H1 (cell line): ENCODE results near the gene BLTP3B. TPM values are rescaled to one million over a fixed set of nuclear protein-coding genes. Genes with fewer than 3 reads are reported as not detected.
A peak's percentile ranks its signal among the peaks of the same experiment; 100 is the strongest.

ENCODE experiments used
- CTCF ChIA-PET: fragments of 300-600 bp; sonication (Branson Sonifier 250); formaldehyde crosslinking; loops from one replicate; lab custom pipeline; 2021; ENCODE audit not compliant: partially characterized antibody; lab: Charles Lee
- POLR2A ChIA-PET: fragments of 300-600 bp; sonication (Branson Sonifier 250); formaldehyde crosslinking; loops from one replicate; lab custom pipeline; 2021; ENCODE audit warnings: inconsistent platforms; ENCODE audit not compliant: partially characterized antibody; lab: Charles Lee
- DNase-seq, 2 experiments: peaks; one replicate each; pipeline versions ENCODE4 v3.0.0 to v3.0.0-alpha.2; 2010 to 2022; ENCODE audit warnings: low spot score in 2 of 2, low read depth in 1 of 2, mixed read lengths in 1 of 2
- FAIRE-seq: peaks from 2 replicates; lab custom pipeline; 2011; peaks lifted over from hg19 to GRCh38; lab: Jason Lieb, UNC
- H2AFZ ChIP-seq: 2 replicates; pipeline ENCODE4 v1.8.1; 2012; ENCODE audit warnings: low read length, inconsistent platforms
- H2AK5ac ChIP-seq: 2 replicates; pipeline ENCODE4 v1.6.1; 2013; ENCODE audit warnings: low read depth, low read length
- H2BK120ac ChIP-seq: replicated peaks from 2 replicates; pipeline ENCODE3; 2013; ENCODE audit warnings: low read depth, low read length, inconsistent platforms
- H2BK12ac ChIP-seq: 2 replicates; pipeline ENCODE4 v1.6.1; 2013; ENCODE audit warnings: low read depth, low read length
- H2BK15ac ChIP-seq: 2 replicates; pipeline ENCODE4 v1.6.1; 2013; ENCODE audit warnings: low read length
- H2BK20ac ChIP-seq: 2 replicates; pipeline ENCODE4 v1.6.1; 2013; ENCODE audit warnings: low read length
- H2BK5ac ChIP-seq: 2 replicates; pipeline ENCODE4 v1.6.1; 2013; ENCODE audit warnings: low read depth, low read length
- H3K14ac ChIP-seq: 2 replicates; pipeline ENCODE4 v1.6.1; 2013; ENCODE audit warnings: inconsistent platforms; ENCODE audit not compliant: insufficient read length
- H3K18ac ChIP-seq: 2 replicates; pipeline ENCODE4 v1.6.1; 2013; ENCODE audit warnings: low read length; ENCODE audit errors: extremely low read depth
- H3K23ac ChIP-seq: 2 replicates; pipeline ENCODE4 v1.6.1; 2013; ENCODE audit warnings: inconsistent platforms; ENCODE audit not compliant: insufficient read length
- H3K23me2 ChIP-seq: 2 replicates; pipeline ENCODE4 v1.6.1; 2013; ENCODE audit warnings: low read depth, low read length
- H3K27ac ChIP-seq: 2 replicates; pipeline ENCODE4 v1.6.1; 2011; ENCODE audit warnings: low read depth, low read length, inconsistent platforms
- H3K27me3 ChIP-seq, 4 experiments: replicated peaks in 1 of 4; 1 replicate in 1 of 4; 2 replicates in 3 of 4; pipeline versions ENCODE4 v1.6.1 to v1.8.1; 2011 to 2013; ENCODE audit warnings: low read length in 3 of 4, mild to moderate bottlenecking in 3 of 4, inconsistent platforms in 2 of 4, mixed read lengths in 2 of 4, moderate library complexity in 1 of 4; ENCODE audit not compliant: control insufficient read depth in 3 of 4, insufficient read depth in 3 of 4; ENCODE audit errors: extremely low read depth in 1 of 4
- H3K36me3 ChIP-seq, 4 experiments: 2 replicates each; pipeline versions ENCODE4 v1.6.1 to v1.8.1; 2011 to 2013; ENCODE audit warnings: mild to moderate bottlenecking in 4 of 4, low read length in 3 of 4, moderate library complexity in 2 of 4, control low read depth in 1 of 4, inconsistent platforms in 1 of 4; ENCODE audit not compliant: insufficient read depth in 4 of 4, control insufficient read depth in 2 of 4
- H3K4ac ChIP-seq: replicated peaks from 2 replicates; pipeline ENCODE3; 2013; ENCODE audit warnings: low read length, low read depth, mixed read lengths, inconsistent platforms; ENCODE audit not compliant: insufficient read length
- H3K4me1 ChIP-seq, 4 experiments: replicated peaks in 1 of 4; 1 replicate in 1 of 4; 2 replicates in 3 of 4; pipeline versions ENCODE4 v1.6.1 to v1.8.1; 2011 to 2013; ENCODE audit warnings: low read length in 3 of 4, inconsistent platforms in 2 of 4, mixed read lengths in 1 of 4; ENCODE audit not compliant: insufficient read depth in 4 of 4, control insufficient read depth in 3 of 4
- H3K4me2 ChIP-seq, 2 experiments: 2 replicates each; pipeline versions ENCODE4 v1.6.1 to v1.8.1; 2011 to 2013; ENCODE audit warnings: low read depth in 2 of 2, low read length in 2 of 2, control low read depth in 1 of 2, inconsistent platforms in 1 of 2, mild to moderate bottlenecking in 1 of 2; ENCODE audit not compliant: insufficient read depth in 1 of 2
- H3K4me3 ChIP-seq, 4 experiments: fragments of 200-600, 300-600 bp in 1 of 4; sonication (generic), shearing (Covaris generic), sonication (Bioruptor Twin) in 1 of 4; 2 replicates each; pipeline versions ENCODE4 v1.5.1 to v1.8.1; 2011 to 2016; ENCODE audit warnings: low read length in 4 of 4, low read depth in 3 of 4, control low read depth in 2 of 4, inconsistent platforms in 2 of 4, mild to moderate bottlenecking in 2 of 4, mixed read lengths in 1 of 4, moderate library complexity in 1 of 4; ENCODE audit not compliant: insufficient read depth in 2 of 4; ENCODE audit errors: extremely low read depth in 1 of 4
- H3K56ac ChIP-seq: replicated peaks from 2 replicates; pipeline ENCODE3; 2013; ENCODE audit warnings: low read depth, mild to moderate bottlenecking, mixed read lengths, low read length, inconsistent platforms; ENCODE audit not compliant: insufficient read length
- H3K79me1 ChIP-seq: 2 replicates; pipeline ENCODE4 v1.6.1; 2013; ENCODE audit warnings: low read depth, low read length, control low read depth
- H3K79me2 ChIP-seq, 2 experiments: 2 replicates each; pipeline versions ENCODE4 v1.6.1 to v1.8.1; 2012 to 2013; ENCODE audit warnings: low read length in 2 of 2, mild to moderate bottlenecking in 2 of 2, inconsistent platforms in 1 of 2; ENCODE audit not compliant: insufficient read depth in 2 of 2, control insufficient read depth in 1 of 2
- H3K9ac ChIP-seq, 4 experiments: replicated peaks in 1 of 4; 1 replicate in 1 of 4; 2 replicates in 3 of 4; pipeline versions ENCODE4 v1.6.1 to v1.8.1; 2011 to 2013; ENCODE audit warnings: low read depth in 3 of 4, low read length in 3 of 4, control low read depth in 2 of 4, mild to moderate bottlenecking in 2 of 4, moderate library complexity in 2 of 4, inconsistent platforms in 1 of 4; ENCODE audit errors: extremely low read depth in 1 of 4
- H3K9me3 ChIP-seq, 2 experiments: 2 replicates each; pipeline versions ENCODE4 v1.6.1 to v1.8.1; 2012 to 2013; ENCODE audit warnings: mild to moderate bottlenecking in 2 of 2, moderate library complexity in 2 of 2, control low read depth in 1 of 2, inconsistent platforms in 1 of 2, low read depth in 1 of 2, low read length in 1 of 2, mixed read lengths in 1 of 2; ENCODE audit not compliant: insufficient read depth in 2 of 2
- H4K20me1 ChIP-seq, 2 experiments: replicated peaks in 1 of 2; 2 replicates each; pipeline versions ENCODE3 to v1.8.1; 2011 to 2013; ENCODE audit warnings: inconsistent platforms in 2 of 2, low read length in 2 of 2, mild to moderate bottlenecking in 1 of 2; ENCODE audit not compliant: insufficient read depth in 2 of 2, control insufficient read depth in 1 of 2
- H4K5ac ChIP-seq: 2 replicates; pipeline ENCODE4 v1.6.1; 2013; ENCODE audit warnings: low read length, low read depth, mixed read lengths, inconsistent platforms; ENCODE audit not compliant: insufficient read length
- H4K8ac ChIP-seq: 2 replicates; pipeline ENCODE4 v1.8.0; 2013; ENCODE audit warnings: mild to moderate bottlenecking, moderate library complexity, low read length, inconsistent platforms; ENCODE audit not compliant: insufficient read depth; ENCODE audit errors: extremely low read depth
- H4K91ac ChIP-seq: replicated peaks from 2 replicates; pipeline ENCODE3; 2013; ENCODE audit warnings: low read length, mixed read lengths, inconsistent platforms; ENCODE audit not compliant: insufficient read length
- CBX8 ChIP-seq: fragments of 300-800, 300-1000 bp; sonication (generic); IDR thresholded peaks from 2 replicates; pipeline ENCODE4 v1.7.1; 2016; ENCODE audit warnings: low read depth, low read length, borderline replicate concordance
- EP300 ChIP-seq, 2 experiments: IDR thresholded peaks; 1 replicate in 1 of 2; 2 replicates in 1 of 2; pipeline ENCODE4 v1.6.1; 2011 to 2012; ENCODE audit warnings: low read depth in 2 of 2, low read length in 2 of 2, mild to moderate bottlenecking in 2 of 2, borderline replicate concordance in 1 of 2, inconsistent platforms in 1 of 2, moderate library complexity in 1 of 2
- NANOG ChIP-seq: IDR thresholded peaks from 2 replicates; pipeline ENCODE4 v1.6.1; 2011; ENCODE audit warnings: low read length, low read depth, mild to moderate bottlenecking, inconsistent platforms; ENCODE audit not compliant: insufficient read depth, poor library complexity, severe bottlenecking
- RAD21 ChIP-seq, 2 experiments: IDR thresholded peaks in 1 of 2; conservative IDR thresholded peaks in 1 of 2; 2 replicates each; pipeline ENCODE4 v1.6.1; 2011; ENCODE audit warnings: low read depth in 2 of 2, low read length in 2 of 2, improper control_type of control experiment in 1 of 2, inconsistent platforms in 1 of 2, mild to moderate bottlenecking in 1 of 2, moderate library complexity in 1 of 2
- RNF2 ChIP-seq: fragments of 200-900, 300-1000 bp; sonication (generic); IDR thresholded peaks from 2 replicates; pipeline ENCODE4 v1.7.1; 2016; ENCODE audit warnings: borderline replicate concordance, low read depth, mild to moderate bottlenecking, antibody characterized with exemption, low read length; ENCODE audit not compliant: poor library complexity, severe bottlenecking; ENCODE audit errors: missing control alignments
- SIRT6 ChIP-seq: IDR thresholded peaks from one replicate; pipeline ENCODE4 v1.7.1; 2012; ENCODE audit warnings: low read length, inconsistent platforms
- WGBS, 2 experiments: shearing (Covaris generic) in 1 of 2; methylation state at CpG; one replicate each; pipeline versions ENCODE4 v1.1.6 to v1.1.7; 2013 to 2015; ENCODE audit warnings: low lambda C conversion rate in 2 of 2, mixed read lengths in 2 of 2, inconsistent platforms in 1 of 2, low coverage in 1 of 2, missing lambda C conversion rate in 1 of 2; ENCODE audit not compliant: insufficient replicate concordance in 2 of 2, insufficient coverage in 1 of 2, insufficient read length in 1 of 2; ENCODE audit errors: extremely low coverage in 1 of 2, missing lambda C conversion rate in 1 of 2; 5-methylcytosine and 5-hydroxymethylcytosine counted together
- polyA plus RNA-seq, 7 experiments: library from polyadenylated mRNA; depleted of rRNA in 3 of 7; stranded (reverse) in 5 of 7; unstranded in 2 of 7; fragments of >200 nt in 5 of 7; fragments of 200-250 nt in 2 of 7; gene quantifications; 1 replicate in 5 of 7; 2 replicates in 1 of 7; 4 replicates in 1 of 7; pipeline versions ENCODE4 v1.2.1 to v1.2.3, GENCODE V29; 2011 to 2013; ENCODE audit warnings: missing spikeins in 2 of 7, mixed read lengths in 2 of 7
- total RNA-seq: library from RNA; stranded (reverse); fragmentation: NEBNext Ultra II Directional; extraction: Animal tissue kit (Norgen Biotek cat#: 25700); gene quantifications from 2 replicates; pipeline ENCODE4 v1.2.1, GENCODE V29; 2021
- TF ChIP-seq, protein P1 (sequence below): IDR thresholded peaks from 2 replicates; pipeline ENCODE4 v1.6.1; 2011; ENCODE audit warnings: low read length, improper control_type of control experiment
- TF ChIP-seq, protein P2 (sequence below): IDR thresholded peaks from 2 replicates; pipeline ENCODE4 v1.6.1; 2012; ENCODE audit warnings: inconsistent platforms
- TF ChIP-seq, protein P3 (sequence below): IDR thresholded peaks from 2 replicates; pipeline ENCODE4 v1.6.1; 2011; ENCODE audit warnings: low read depth, mild to moderate bottlenecking, low read length; ENCODE audit not compliant: insufficient read depth

BLTP3B gene
- total and polyA plus RNA-seq, 2 of the 8 experiments (the other 6 are each of a cell fraction or from before 2014, with no cell fraction given), result 7.0 to 28.6 TPM

DNA sequence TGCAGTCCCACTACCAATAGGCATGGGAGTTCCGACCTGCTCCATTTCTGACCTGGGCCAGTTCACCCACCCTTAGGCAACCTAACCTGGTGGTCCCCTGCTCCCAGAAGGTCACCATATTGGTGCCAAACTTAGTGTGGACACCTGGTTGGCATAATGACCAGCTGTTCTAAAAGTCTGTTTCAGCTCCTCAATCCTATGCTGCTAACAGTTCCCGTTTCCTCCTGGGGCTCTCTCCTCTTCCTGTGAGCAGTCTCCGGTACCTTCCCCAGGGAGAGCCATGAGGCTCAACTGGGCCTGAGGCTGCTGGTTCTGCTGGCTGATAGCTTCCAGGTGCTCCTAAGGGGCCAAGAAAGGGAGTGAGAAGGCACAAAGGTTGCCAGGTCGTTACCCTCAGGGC lies 15.9 kb upstream of the BLTP3B start:
- Histone ChIP-seq H2BK120ac (no peak overlapping the region), H3K4me3 (no peak overlapping the region), H3K14ac (no peak overlapping the region), H3K9ac (no peak overlapping the region), H3K4me2 (no peak overlapping the region), H3K36me3 (no peaks in the 10 kb centered on the region; a peak in 1 of 8 replicates), H3K4me1 (peaks cover 0 to 12% (median 6%) of the 10 kb centered on the region in 4 experiments; a peak in 6 of 7 replicates), H3K23me2 (no peaks in the 10 kb centered on the region), H3K27ac (no peak overlapping the region), H3K79me1 (no peaks in the 10 kb centered on the region), H3K18ac (no peak overlapping the region; the same call in 1 of the 2 replicates), H4K8ac (no peak overlapping the region), H4K91ac (no peak overlapping the region), H2AFZ (no peak overlapping the region), H3K56ac (no peak overlapping the region), H4K20me1 (no peaks in the 10 kb centered on the region), H2BK5ac (no peak overlapping the region), H4K5ac (no peak overlapping the region), H2BK12ac (0 out of 2 replicates have a peak overlapping the region, but pooled peaks have one; percentile 50), H2BK20ac (no peak overlapping the region), H2AK5ac (0 out of 2 replicates have a peak overlapping the region, but pooled peaks have one; percentile 60), H3K23ac (no peak overlapping the region), H3K4ac (no peak overlapping the region), H3K9me3 (peaks cover 7 to 8% of the 10 kb centered on the region in 2 experiments; a peak in 3 of 4 replicates), H3K27me3 (no peaks in the 10 kb centered on the region), H3K79me2 (no peaks in the 10 kb centered on the region), H2BK15ac (peak overlapping the region; percentile 61; the same call in 1 of the 2 replicates)
- ChIA-PET POLR2A (interaction anchor here (1.1 to 1.6 kb wide), 3 partner anchors 10 to 42 kb away, joined by 4 to 6 read pairs (median 6); partner anchors contain the start of gene ACTR6), CTCF (interaction anchor here (1.3 to 2.3 kb wide), 4 partner anchors 9 to 19 kb away, joined by 3 to 7 read pairs (median 6); no protein-coding TSS in a partner anchor)
- FAIRE-seq, result no peak
- 87% methylated on average over 4 of the region's 4 CpGs; no CpG with 5 or more reads in 1 of the 2 experiments for WGBS, 2 experiments
- no peak for DNase-seq
- TF ChIP-seq EP300 (IDR thresholded peaks at IDR 0.05; ENCODE audit: borderline replicate concordance in 1 of 2, low read depth in 2 of 2, low read length in 2 of 2) (no peak), RAD21 (IDR thresholded peaks at IDR 0.05 in 1 of 2, conservative IDR thresholded peaks at IDR 0.05 in 1 of 2; ENCODE audit: low read depth in 2 of 2, low read length in 2 of 2) (no peak), NANOG (no peak), RNF2 (no peak), SIRT6 (no peak), CBX8 (no peak)
- TF ChIP-seq, protein P1, sequence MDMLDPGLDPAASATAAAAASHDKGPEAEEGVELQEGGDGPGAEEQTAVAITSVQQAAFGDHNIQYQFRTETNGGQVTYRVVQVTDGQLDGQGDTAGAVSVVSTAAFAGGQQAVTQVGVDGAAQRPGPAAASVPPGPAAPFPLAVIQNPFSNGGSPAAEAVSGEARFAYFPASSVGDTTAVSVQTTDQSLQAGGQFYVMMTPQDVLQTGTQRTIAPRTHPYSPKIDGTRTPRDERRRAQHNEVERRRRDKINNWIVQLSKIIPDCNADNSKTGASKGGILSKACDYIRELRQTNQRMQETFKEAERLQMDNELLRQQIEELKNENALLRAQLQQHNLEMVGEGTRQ, result no peak
- TF ChIP-seq, protein P2, sequence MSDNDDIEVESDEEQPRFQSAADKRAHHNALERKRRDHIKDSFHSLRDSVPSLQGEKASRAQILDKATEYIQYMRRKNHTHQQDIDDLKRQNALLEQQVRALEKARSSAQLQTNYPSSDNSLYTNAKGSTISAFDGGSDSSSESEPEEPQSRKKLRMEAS, result no peak
- TF ChIP-seq, protein P3, sequence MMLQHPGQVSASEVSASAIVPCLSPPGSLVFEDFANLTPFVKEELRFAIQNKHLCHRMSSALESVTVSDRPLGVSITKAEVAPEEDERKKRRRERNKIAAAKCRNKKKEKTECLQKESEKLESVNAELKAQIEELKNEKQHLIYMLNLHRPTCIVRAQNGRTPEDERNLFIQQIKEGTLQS, result no peak
